IgD-negative memory B cell (primary cell): ENCODE data around the gene FOXE3. TPM values are rescaled to one million over a fixed set of nuclear protein-coding genes. Genes with fewer than 3 reads are reported as not detected.

ENCODE experiments used
- H3K27ac Mint-ChIP-seq, 3 donors: one replicate each; pipeline ENCODE4 v1.8.0; 2020 to 2022; ENCODE audit warnings: mild to moderate bottlenecking in 3 of 3, mixed read lengths in 3 of 3, moderate library complexity in 1 of 3
- H3K27me3 Mint-ChIP-seq: one replicate; pipeline ENCODE4 v1.8.0; 2021; ENCODE audit warnings: mixed read lengths
- H3K36me3 Mint-ChIP-seq: one replicate; pipeline ENCODE4 v1.8.0; 2020; ENCODE audit warnings: mild to moderate bottlenecking, mixed read lengths
- H3K4me1 Mint-ChIP-seq, 3 donors: one replicate each; pipeline ENCODE4 v1.8.0; 2020 to 2022; ENCODE audit warnings: mixed read lengths in 3 of 3, mild to moderate bottlenecking in 1 of 3
- H3K4me3 Mint-ChIP-seq, 4 donors: one replicate each; pipeline ENCODE4 v1.8.0; 2020 to 2022; ENCODE audit warnings: mild to moderate bottlenecking in 4 of 4, mixed read lengths in 4 of 4, moderate library complexity in 3 of 4
- H3K9me3 Mint-ChIP-seq, 3 donors: one replicate each; pipeline ENCODE4 v1.8.0; 2020 to 2021; ENCODE audit warnings: mixed read lengths in 3 of 3, mild to moderate bottlenecking in 1 of 3
- polyA plus RNA-seq: library from polyadenylated mRNA; unstranded; fragments of 300-500 nt; fragmentation: Illumina TruSeq; gene quantifications from one replicate; pipeline ENCODE4 v1.2.3, GENCODE V29; 2021

FOXE3 gene
- polyA plus RNA-seq, 1 donor from 2014 or later, result not detected

- peaks cover 0 to 4% (median 0%) of the 10 kb centered on the region in 3 donors for H3K4me1 Mint-ChIP-seq
- no peak overlapping the region for H3K4me3 Mint-ChIP-seq
- no peaks in the 10 kb centered on the region for H3K9me3 Mint-ChIP-seq
- peak overlapping the region in 1 of 3 donors; percentile 4 for H3K27ac Mint-ChIP-seq
- H3K36me3 Mint-ChIP-seq, result peaks cover 2% of the 10 kb centered on the region
- H3K27me3 Mint-ChIP-seq, result peaks cover 17% of the 10 kb centered on the region
These were observed 20.7 kb upstream of the FOXE3 start for GRCh38 chr1:47395433-47395832.

GRCh38 chr1:47396671-47397196 lies 19.4 kb upstream of the FOXE3 start:
- Mint-ChIP-seq H3K4me1 (peaks cover 0 to 4% (median 0%) of the 10 kb centered on the region in 3 donors), H3K27ac (no peak overlapping the region), H3K36me3 (no peaks in the 10 kb centered on the region), H3K9me3 (no peaks in the 10 kb centered on the region), H3K27me3 (peaks cover 22% of the 10 kb centered on the region), H3K4me3 (no peak overlapping the region)

- H3K4me3 Mint-ChIP-seq, result no peak overlapping the region
- peaks cover 0 to 2% (median 0%) of the 10 kb centered on the region in 3 donors for H3K9me3 Mint-ChIP-seq
- no peaks in the 10 kb centered on the region for H3K36me3 Mint-ChIP-seq
- peaks cover 0 to 4% (median 0%) of the 10 kb centered on the region in 3 donors for H3K4me1 Mint-ChIP-seq
- H3K27ac Mint-ChIP-seq, result peak overlapping the region in 1 of 3 donors; percentile 35
- peaks cover 20% of the 10 kb centered on the region for H3K27me3 Mint-ChIP-seq
These were observed 16.8 kb upstream of the FOXE3 start for GRCh38 chr1:47399138-47399845.

- peaks cover 0 to 4% (median 0%) of the 10 kb centered on the region in 3 donors for H3K4me1 Mint-ChIP-seq
- H3K36me3 Mint-ChIP-seq, result no peaks in the 10 kb centered on the region
- peaks cover 0 to 2% (median 0%) of the 10 kb centered on the region in 3 donors for H3K9me3 Mint-ChIP-seq
- no peak overlapping the region for H3K27ac Mint-ChIP-seq
- no peak overlapping the region for H3K4me3 Mint-ChIP-seq
- peaks cover 19% of the 10 kb centered on the region for H3K27me3 Mint-ChIP-seq
These were observed 16.3 kb upstream of the FOXE3 start for GRCh38 chr1:47399846-47400155.

DNA sequence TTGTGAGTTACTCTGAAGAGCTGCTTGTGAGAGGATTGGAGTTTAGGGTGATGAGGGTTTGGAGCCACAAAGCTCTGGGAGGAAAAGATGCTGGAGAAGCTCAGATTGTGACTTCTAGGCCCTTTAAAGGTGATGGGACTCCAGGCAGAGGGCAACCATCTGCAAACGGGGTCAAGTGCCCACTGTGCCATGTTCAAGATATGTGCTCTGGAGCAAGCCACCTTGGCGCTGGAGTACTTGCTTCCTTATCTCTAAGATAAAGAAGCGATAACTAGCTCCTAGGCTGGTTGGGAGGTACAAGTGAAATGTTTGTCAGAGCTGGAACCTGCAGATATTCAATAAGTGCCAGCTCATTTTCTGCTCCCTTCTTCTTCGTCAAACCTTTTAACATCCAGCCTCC lies 14.3 kb upstream of the FOXE3 start:
- no peak overlapping the region for H3K27ac Mint-ChIP-seq
- H3K9me3 Mint-ChIP-seq, result peaks cover 0 to 2% (median 0%) of the 10 kb centered on the region in 3 donors
- H3K36me3 Mint-ChIP-seq, result no peaks in the 10 kb centered on the region
- peaks cover 0 to 4% (median 0%) of the 10 kb centered on the region in 3 donors for H3K4me1 Mint-ChIP-seq
- peaks cover 21% of the 10 kb centered on the region for H3K27me3 Mint-ChIP-seq
- no peak overlapping the region for H3K4me3 Mint-ChIP-seq

DNA sequence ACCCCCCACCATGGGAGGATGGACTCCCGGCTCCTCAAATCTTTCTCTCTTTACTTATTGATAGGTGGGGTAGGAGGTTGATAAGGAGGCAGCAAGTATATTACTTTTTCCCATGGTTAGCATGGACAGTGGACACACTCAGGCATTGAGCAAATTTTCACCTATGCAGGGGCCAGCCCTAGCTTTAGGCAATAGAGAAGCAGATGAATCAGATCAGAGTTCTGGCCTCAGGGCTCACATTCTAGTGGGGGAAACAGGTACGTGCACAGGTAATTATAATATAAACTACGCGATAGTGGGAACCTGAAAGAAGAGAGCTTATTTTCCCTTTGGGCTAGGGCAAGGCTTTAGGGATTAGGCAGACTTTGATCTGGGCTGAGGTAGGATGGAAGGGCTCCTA lies 13.5 kb upstream of the FOXE3 start:
- Mint-ChIP-seq H3K27me3 (peaks cover 21% of the 10 kb centered on the region), H3K36me3 (no peaks in the 10 kb centered on the region)

DNA sequence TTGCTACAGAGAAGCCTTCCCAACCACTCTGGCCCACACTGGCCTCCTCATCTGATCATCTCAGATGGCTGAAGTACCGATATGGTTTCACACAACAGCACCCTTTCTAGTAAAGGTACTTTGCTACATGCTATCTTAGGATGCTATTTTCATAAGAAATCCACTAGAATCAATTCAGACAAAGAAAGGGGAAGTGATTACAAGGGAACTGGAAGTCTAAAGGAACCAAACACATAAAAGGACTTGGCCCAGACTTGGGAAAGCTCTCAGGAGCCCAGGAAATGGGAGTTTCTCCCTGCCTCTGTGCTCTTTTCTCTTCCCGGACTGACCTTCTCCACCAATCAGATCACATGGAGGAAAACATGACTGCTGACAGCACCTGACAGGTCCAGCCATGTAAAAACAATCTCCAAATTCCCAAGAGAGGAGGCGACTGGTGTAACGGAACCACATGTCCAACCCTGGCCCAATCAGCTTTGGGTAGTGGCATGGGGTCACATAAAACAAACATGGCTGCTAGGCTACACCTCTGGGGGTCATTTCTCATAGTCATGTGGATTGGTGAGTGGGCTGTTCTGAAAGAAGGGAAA lies 12.7 kb upstream of the FOXE3 start:
- Mint-ChIP-seq H3K36me3 (no peaks in the 10 kb centered on the region), H3K4me1 (peaks cover 0 to 4% (median 0%) of the 10 kb centered on the region in 3 donors), H3K9me3 (peaks cover 0 to 2% (median 0%) of the 10 kb centered on the region in 3 donors), H3K27me3 (peaks cover 21% of the 10 kb centered on the region), H3K27ac (no peak overlapping the region), H3K4me3 (no peak overlapping the region)

More for the DNA sequence above, 13.5 kb upstream of the FOXE3 start:
- H3K9me3 Mint-ChIP-seq, result peaks cover 0 to 2% (median 0%) of the 10 kb centered on the region in 3 donors
- H3K4me3 Mint-ChIP-seq, result no peak overlapping the region
- H3K4me1 Mint-ChIP-seq, result peaks cover 0 to 4% (median 0%) of the 10 kb centered on the region in 3 donors
- no peak overlapping the region for H3K27ac Mint-ChIP-seq

DNA sequence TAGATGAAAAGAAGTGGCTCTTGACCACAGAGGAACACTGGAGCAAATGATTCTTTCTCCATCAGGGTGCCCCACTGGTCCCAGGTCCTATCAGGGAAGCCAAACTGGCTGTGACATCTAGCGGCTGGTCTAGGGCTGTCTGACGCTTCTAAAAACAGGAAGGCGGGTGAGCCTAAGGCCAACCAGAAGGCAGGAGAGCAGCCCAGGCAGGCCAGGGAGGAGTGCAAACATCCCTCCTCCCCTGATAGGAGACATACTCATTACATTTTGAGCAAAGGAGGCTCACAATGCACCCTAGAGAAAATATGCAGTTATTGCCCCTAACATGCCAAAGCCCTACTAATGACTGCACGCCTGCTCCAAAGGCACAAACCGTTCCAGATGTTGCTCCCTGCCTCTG lies 10.4 kb upstream of the FOXE3 start:
- Mint-ChIP-seq H3K27me3 (peaks cover 21% of the 10 kb centered on the region), H3K4me3 (no peak overlapping the region)

GRCh38 chr1:47406966-47407365 lies 9.1 kb upstream of the FOXE3 start:
- Mint-ChIP-seq H3K27ac (no peak overlapping the region), H3K9me3 (peaks cover 0 to 2% (median 0%) of the 10 kb centered on the region in 3 donors), H3K4me1 (no peaks in the 10 kb centered on the region), H3K27me3 (peaks cover 16% of the 10 kb centered on the region), H3K36me3 (no peaks in the 10 kb centered on the region), H3K4me3 (no peak overlapping the region)

More for the DNA sequence above, 10.4 kb upstream of the FOXE3 start:
- H3K36me3 Mint-ChIP-seq, result no peaks in the 10 kb centered on the region
- H3K27ac Mint-ChIP-seq, result no peak overlapping the region
- H3K9me3 Mint-ChIP-seq, result peaks cover 0 to 2% (median 0%) of the 10 kb centered on the region in 3 donors
- no peaks in the 10 kb centered on the region for H3K4me1 Mint-ChIP-seq

DNA sequence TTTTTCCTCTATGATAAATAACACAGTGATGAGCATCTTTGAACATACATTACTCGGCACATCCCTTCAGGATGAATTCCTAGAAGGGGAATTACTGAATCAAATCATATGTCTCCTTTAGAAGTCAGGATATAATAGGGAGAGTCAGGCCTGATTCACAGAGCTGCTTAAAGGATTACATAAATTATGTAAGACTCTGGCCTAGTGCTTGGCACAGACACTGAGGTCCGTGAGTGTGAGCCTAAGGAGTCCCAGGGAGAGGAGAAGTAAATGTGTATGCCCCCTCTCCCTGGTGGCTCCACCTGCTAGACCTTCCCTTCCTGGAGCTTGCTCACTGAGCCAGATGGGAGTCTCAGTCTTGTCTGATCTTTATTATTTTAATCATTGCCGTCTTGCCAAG lies 8.6 kb upstream of the FOXE3 start:
- Mint-ChIP-seq H3K27ac (no peak overlapping the region), H3K9me3 (peaks cover 0 to 2% (median 0%) of the 10 kb centered on the region in 3 donors), H3K4me1 (no peaks in the 10 kb centered on the region), H3K4me3 (no peak overlapping the region), H3K36me3 (no peaks in the 10 kb centered on the region), H3K27me3 (peaks cover 15% of the 10 kb centered on the region)

- Mint-ChIP-seq H3K27ac (no peak overlapping the region), H3K4me1 (no peaks in the 10 kb centered on the region), H3K27me3 (peaks cover 15% of the 10 kb centered on the region), H3K4me3 (no peak overlapping the region), H3K9me3 (no peaks in the 10 kb centered on the region), H3K36me3 (no peaks in the 10 kb centered on the region)
These were observed 6.6 kb upstream of the FOXE3 start for GRCh38 chr1:47409311-47410067.

GRCh38 chr1:47410068-47410455 lies 6.0 kb upstream of the FOXE3 start:
- no peaks in the 10 kb centered on the region for H3K4me1 Mint-ChIP-seq
- H3K27me3 Mint-ChIP-seq, result peaks cover 17% of the 10 kb centered on the region
- H3K36me3 Mint-ChIP-seq, result no peaks in the 10 kb centered on the region
- no peak overlapping the region for H3K4me3 Mint-ChIP-seq
- H3K27ac Mint-ChIP-seq, result no peak overlapping the region
- no peaks in the 10 kb centered on the region for H3K9me3 Mint-ChIP-seq

DNA sequence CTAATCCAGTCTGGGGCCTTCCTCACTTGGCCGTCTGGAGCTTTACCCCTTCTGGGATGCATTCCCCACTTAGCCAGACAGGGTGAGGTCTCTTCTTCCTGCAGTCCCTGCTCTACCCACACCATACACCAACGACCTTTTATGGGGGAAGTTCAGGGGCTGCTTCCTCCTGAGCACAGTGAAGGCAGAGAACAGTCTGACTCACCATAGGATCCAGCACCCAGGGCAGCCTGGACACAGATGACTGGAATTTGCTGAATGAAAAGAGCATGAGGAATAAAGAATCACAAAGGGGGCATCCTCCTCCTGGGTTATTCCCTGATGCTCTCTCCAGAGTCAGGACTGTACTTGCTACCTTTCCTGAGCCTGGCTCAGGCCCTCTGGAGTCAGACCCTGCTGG lies 4.6 kb upstream of the FOXE3 start:
- Mint-ChIP-seq H3K4me3 (no peak overlapping the region), H3K27ac (no peak overlapping the region), H3K4me1 (no peaks in the 10 kb centered on the region), H3K27me3 (peaks cover 16% of the 10 kb centered on the region), H3K36me3 (no peaks in the 10 kb centered on the region), H3K9me3 (no peaks in the 10 kb centered on the region)

DNA sequence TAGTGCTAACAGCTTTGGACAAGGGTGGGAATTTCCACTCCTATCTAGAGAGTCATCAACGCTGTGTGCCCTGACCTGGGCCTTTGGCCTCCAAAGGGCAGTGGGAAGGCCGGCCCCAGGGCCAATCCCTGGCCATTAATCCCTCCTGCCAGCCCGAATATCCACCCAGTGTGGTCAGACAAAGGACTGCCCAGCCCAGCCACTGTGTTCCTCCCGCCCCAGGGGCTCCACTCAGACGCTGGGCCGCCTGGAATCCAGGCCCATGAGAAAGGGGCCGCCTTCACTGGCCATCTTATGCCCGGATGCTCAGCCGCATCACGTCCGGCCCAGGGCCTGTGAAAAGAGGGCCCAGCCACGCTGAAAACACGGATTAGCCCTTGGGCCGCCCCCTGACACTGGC lies 3.6 kb upstream of the FOXE3 start:
- H3K4me1 Mint-ChIP-seq, result no peaks in the 10 kb centered on the region
- H3K36me3 Mint-ChIP-seq, result no peaks in the 10 kb centered on the region
- no peaks in the 10 kb centered on the region for H3K9me3 Mint-ChIP-seq
- peaks cover 21% of the 10 kb centered on the region for H3K27me3 Mint-ChIP-seq
- H3K4me3 Mint-ChIP-seq, result no peak overlapping the region
- no peak overlapping the region for H3K27ac Mint-ChIP-seq
